Measurements from ENCODE around the gene IL17B.

Gene IL17B

DNA sequence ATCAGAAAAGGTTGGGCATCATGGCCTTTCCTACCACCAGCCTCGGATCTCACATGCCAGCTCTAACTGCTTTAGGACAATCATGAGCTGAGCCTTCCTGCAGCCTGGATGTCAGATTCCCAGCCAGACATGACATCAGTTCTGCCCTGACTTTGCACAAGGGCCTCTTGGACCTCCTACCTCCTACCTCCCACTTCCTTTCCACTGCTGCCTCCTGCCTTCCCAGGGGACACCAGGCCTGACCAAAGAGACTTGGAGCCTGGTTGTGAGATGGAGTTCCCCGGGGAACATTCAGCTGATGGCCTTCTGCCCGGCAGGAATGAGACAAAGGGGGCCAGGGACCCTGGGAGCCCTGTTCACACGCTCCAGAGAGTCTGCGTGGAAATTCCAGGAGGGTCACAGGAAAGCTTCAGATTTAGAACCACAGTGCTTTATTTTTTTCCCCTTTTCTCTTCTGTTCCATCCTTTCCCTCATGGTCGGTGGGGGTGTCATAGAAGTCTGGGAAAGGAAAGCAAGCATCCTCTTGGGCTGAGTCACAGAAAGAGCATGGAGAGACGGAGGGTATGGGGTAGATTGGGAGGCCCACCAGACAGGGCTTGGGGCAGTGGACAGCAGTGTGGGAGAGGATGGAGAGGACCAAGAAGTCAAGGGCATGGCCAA, 35.4 kb upstream of the IL17B start:
- TF ChIP-seq ZFX (IDR thresholded peaks at IDR 0.05) = no peak
- TF ChIP-seq, protein P1, sequence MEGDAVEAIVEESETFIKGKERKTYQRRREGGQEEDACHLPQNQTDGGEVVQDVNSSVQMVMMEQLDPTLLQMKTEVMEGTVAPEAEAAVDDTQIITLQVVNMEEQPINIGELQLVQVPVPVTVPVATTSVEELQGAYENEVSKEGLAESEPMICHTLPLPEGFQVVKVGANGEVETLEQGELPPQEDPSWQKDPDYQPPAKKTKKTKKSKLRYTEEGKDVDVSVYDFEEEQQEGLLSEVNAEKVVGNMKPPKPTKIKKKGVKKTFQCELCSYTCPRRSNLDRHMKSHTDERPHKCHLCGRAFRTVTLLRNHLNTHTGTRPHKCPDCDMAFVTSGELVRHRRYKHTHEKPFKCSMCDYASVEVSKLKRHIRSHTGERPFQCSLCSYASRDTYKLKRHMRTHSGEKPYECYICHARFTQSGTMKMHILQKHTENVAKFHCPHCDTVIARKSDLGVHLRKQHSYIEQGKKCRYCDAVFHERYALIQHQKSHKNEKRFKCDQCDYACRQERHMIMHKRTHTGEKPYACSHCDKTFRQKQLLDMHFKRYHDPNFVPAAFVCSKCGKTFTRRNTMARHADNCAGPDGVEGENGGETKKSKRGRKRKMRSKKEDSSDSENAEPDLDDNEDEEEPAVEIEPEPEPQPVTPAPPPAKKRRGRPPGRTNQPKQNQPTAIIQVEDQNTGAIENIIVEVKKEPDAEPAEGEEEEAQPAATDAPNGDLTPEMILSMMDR (conservative IDR thresholded peaks at IDR 0.05) = no peak
- no peak overlapping the region for H3K27ac ChIP-seq

DNA sequence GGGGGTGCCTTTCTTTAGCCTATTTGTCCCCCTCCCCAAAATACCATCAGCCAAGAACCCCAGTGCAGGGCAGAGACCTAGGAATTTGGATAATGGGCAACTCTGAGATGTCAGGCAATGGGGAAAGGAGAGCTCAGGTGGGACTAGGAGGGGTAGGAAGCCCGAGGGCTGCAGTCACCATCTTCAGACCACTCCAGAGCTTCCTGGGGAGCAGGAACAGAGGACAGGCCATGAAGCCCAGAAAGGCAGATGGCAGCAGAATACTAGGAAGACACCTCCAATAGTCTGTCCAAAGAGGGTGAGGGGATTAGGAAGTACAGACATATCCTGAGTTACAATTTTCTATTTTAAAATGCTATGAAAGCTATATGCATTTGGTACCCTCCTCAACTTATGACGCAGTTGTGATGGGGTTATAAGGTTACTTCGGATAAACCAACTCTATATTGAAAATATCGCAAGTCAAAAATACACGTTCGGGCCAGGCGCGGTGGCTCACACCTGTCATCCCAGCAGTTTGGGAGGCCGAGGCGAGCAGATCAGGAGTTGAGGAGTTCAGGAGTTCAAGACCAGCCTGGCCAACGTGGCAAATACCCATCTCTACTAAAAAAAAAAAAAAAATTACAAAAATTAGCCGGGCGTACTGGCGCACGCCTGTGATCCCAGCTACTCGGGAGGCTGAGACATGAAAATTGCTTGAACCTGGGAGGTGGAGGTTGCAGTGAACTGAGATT, 34.6 kb upstream of the IL17B start:
- no peak overlapping the region for H3K27ac ChIP-seq
- TF ChIP-seq, protein P1 (conservative IDR thresholded peaks at IDR 0.05) = no peak
- TF ChIP-seq ZFX (IDR thresholded peaks at IDR 0.05) = no peak

DNA sequence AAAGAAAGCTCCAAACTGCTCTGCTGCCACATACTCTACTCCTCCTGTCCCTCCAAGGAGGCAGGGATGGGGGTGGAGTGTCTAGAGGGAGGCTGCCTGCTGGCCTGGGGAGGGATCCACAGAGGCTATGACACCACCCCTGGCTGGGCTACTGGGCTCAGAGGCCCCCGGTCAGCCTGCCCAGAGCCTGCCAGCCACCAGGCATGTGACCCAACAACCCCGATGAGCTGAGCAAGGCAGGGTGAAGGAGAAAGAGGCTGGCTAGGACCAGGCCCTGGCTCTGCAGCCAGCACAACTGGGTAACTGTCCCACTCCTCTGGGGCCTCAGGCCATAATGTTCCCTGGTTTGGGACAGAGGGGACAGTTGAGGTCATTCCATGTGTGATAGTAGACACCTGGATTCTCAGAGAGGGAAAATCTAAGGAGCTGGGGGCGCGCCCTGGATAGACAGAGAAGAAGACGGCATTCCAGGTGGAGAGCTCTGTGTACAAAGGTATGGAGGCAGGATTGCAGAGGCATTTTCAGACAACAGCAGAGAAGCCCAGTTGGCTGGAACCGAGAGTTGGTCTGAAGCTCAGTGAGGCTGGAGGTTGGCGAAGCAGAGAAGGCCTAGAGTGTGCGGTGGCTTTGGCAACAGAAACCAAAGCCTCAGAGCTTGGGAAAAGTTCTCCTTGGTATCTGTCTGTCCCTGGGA, 33.8 kb upstream of the IL17B start:
- TF ChIP-seq, protein P1 (conservative IDR thresholded peaks at IDR 0.05) = no peak
- H3K27ac ChIP-seq = no peak overlapping the region

DNA sequence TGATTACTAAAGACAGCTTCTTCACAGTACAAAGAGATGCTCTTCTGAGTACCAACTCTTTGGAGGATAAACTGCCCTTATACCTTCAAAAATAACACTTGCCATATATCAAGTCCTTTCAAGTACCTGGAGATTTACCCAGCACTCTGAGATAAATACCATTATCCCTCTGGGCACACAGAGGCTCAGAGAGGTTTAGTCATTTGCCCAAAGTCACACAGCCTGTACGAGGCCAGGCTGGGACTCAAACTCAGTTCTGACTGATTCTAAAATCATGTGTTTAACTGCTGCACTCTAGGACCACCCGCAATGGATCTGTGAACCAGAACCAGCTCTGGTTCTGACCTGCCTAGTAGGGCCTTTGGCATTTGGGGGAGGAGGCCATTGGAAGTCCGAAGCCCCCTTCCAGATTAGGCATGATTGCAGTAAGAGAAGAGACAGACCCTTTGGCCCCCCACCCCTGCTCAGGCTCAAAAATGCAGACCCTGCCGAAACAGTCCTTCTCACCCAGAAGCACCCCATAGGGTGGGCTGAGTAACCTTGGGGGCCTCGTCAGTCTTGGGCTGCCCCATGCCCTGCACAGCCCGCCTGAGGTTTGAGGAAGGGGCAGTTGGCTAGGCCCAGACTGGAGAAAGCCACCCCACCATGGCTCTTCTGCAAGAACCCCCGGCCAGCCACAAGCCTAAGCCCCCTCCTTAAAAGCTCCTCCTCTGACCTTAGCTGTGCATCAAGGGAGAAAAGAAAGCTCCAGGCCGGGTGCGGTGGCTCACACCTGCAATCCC, 32.8 kb upstream of the IL17B start:
- no peak overlapping the region for H3K27ac ChIP-seq
- TF ChIP-seq ZFX (IDR thresholded peaks at IDR 0.05) = no peak
- TF ChIP-seq, protein P1 (conservative IDR thresholded peaks at IDR 0.05) = no peak

DNA sequence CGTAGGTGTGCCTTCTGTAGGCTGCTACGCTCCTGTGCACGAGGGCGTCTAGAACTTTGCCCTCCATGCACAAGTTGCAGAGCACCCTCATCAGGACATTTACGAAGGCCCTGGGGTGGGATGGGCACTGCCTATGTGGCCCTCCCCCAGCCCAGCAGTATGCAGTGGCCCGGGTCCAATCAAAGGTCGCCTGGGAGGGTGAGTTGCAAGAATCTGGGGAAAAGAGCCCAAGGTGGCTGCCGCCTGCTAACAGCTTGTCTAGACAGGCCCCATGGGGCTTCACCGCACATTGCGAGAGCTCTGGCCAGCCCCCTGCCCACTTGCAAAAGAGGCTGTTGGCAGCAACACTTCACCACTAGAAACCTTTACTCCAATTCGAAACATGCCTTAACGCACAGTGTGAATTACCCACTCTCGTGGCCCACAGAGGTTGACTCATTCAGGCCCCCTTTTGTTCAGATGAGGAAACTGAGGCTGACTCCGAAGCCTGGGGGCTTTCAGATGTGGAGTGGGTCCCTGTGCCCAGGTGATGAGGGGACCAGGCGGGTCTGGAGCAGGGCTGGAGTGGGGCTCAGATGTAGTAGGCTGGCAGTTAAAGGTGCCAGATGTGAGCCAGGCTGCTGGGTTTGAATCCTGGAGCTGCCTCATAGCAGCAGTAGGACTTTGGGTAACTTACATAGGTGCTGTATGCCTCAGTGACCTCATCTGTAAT, 31.8 kb upstream of the IL17B start:
- no peak overlapping the region for H3K27ac ChIP-seq
- no peak for TF ChIP-seq ZFX (IDR thresholded peaks at IDR 0.05)
- TF ChIP-seq, protein P1 (conservative IDR thresholded peaks at IDR 0.05) = no peak

DNA sequence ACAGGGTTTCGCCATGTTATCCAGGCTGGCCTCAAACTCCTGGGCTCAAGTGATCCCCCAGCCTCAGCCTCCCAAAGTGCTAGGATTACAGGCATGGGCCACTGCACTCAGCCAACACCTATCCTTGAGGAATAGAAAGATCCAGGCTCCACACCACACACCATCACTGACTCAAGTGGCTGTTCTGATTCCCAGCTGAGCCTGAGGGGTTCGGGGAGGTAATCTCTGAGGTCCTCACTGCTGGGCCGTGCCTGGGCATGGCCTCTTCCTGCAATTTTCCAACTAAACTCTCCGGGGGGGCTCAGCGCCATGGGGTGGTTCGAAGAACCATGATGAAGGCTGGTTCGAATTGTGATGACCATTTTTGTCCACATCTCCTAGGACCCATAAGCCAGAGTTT, 31.0 kb upstream of the IL17B start:
- H3K27ac ChIP-seq = no peak overlapping the region
- TF ChIP-seq, protein P1 (conservative IDR thresholded peaks at IDR 0.05) = no peak
- no peak for TF ChIP-seq ZFX (IDR thresholded peaks at IDR 0.05)
